Measurements from ENCODE around the gene MACROD2.

MACROD2 gene

DNA sequence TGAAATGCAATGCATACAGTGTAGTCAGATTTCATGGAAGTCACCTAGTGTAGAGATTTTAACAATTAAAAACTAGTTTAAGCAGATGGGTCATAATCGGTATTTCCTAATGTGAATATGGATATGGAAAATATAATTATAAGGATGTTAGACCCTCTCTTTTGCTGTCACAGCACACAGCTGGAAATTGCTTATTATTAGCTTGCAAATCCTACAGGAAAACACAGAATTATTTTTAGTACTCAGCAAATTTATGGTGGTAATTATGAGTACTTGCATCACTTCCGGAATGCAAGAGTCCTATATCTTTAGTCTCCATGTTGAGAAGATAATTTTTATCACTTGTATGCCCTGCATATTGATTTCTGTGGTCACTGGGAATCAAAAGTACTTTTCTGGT, 1584.4 kb downstream of the MACROD2 start:
- no peak for DNase-seq

DNA sequence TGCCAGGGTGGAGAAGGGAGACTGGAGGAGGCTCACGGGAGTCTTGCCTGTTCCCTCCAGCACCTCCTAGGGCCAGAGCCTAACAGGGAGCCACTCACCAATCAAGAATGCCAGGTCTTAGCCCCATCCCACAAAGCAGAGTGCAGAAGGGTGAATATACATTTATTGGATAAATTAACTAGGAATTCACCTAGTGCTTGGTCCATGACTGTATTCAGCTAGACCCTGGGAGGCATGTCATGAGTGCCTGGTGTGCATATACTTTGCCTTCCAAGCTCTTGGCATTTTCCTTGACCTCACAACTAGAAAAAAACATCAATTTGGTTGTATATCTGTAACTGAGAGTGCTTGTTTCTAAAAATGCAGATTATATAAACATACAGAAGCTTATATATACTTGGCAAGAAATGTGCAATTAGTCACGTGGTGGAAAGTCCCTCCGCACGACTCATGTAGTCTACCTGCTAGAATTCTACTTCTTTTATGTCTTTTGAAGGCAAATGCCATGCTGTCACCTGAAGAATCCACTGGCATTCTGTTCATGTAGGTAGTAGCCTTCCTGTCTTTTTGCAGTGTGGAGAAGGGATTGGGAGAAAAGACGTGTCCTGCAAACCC, 1586.9 kb downstream of the MACROD2 start:
- DNase-seq: no peak

DNA sequence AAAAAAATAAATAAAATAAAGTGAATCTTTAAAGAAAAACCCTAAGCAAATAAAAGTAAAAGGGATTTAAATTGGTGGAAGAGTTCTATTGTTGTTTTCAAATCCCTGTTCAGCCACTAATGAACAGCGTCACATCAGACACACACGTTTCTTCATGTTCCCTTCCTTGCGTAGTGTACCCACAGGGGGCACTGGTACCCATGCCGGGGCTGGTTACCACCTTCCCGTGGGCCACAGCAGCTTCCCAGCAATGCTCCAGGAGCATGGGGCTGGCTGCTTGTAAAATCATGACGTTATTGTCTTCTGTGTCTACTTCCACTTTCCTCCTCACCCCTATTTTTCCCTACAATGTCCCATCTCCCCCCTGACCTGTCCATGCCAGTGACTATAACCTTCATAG, 1589.2 kb downstream of the MACROD2 start:
- no peak for DNase-seq

DNA sequence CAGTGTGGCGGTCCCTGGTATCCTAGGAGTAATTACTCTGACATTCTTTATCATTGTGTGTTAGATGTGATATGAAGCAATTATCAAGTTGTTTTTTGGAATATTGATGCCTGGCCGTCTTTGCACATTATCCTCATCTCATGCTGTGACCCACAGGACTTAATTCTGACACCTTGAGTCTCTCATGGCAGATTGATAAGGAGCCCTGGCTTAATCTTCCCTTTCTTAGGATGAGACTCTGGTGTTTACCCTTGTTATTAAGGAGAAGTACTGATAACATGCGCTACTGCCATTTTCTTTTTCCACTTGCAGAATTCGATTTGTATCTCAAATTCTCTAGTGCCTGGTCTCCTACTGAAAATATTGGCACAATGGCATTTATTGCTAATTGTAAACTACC, 1597.8 kb downstream of the MACROD2 start:
- DNase-seq: no peak

DNA sequence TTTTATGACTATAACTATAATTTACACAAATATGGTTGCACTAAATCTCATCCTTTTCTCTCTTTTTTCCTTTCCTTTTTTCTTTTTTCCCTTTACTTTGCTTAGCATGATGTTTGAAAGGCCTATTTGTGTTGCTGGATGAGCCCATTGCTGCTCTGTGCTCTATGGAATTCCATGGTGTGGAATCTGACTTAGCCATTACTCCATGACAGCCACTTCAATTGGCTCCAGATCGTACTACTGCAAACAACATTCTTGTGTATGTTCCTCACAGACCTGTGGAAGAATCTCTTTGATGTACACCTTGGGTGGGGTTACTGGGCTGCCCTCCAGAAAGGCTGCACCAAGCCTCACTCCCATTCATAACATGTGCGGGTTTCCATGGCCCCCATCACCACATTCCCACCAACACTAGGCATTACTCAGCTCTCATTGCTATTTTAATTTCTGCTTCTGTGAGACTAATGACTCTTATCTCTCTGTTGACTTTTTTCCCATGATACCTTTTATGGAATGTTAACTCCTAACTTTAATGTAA, 1598.9 kb downstream of the MACROD2 start:
- no peak for DNase-seq

DNA sequence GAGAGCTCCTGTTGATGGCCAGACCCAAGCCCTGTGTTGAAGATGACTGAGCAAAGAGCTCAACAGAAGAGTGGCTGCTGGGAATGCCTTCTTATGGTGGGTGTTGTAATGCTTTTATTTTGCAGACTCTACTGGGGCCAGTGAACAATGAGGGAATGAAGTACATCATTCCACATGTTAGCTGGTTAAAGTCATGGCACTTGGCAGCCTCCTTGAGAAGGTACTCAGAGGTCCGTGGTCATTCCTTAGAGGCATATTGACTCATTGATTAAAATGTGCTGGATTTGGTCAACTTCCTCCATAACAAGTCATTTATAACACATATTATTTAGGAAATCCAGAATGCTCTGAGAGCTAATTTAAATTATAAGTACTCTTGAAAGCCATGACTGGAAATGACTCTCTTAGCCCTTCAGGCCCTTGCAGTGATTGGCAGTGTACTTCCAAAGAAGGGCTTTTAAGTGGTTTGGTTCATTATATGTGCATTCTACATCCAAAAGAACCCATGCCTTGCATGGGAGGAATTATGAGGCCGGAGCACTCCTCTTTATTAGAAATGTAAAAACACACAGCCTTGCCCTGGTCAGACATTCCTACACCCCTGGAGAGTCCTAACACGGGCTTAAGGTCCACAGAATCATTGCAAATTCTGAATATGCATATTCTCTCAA, 1601.0 kb downstream of the MACROD2 start:
- no peak for DNase-seq

DNA sequence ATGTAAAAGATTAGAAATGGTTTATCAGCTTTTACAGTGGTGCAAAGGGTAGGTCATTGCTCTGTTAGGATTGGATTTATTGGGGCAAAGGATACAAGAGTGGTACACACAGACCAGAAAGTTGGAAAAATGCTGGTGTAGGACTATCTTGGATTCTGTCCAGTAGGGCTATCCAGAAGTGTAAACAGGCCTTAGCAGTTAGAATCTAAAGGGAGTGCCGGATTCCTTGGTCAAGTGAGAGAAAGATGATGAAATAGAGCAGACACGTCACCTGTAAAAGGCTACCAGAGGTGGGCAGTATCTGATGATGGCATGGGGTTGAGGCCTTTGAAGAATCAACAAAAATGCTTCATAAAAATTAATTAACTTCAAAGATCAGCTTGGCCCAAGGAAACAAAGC, 1602.0 kb downstream of the MACROD2 start:
- no peak for DNase-seq

DNA sequence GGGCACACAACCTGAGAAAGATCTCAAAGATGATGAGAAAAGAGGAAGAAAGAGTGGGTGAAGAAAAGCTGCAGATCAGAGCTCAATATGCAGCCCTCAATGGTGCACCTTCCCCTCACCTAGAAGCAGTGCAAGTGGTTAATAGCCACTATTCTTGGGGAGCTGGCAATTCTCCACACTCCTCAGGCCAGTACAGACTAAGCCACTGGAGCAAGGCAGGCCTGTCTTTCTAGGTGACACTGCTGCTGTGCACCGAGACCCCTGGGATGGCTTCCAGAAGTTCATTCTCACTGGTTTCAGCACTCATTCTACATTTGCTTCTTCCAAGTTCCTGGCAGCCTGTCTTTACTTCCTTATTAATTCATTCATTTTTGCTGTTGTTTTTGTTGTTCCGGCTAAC, 1604.6 kb downstream of the MACROD2 start:
- DNase-seq: no peak

DNA sequence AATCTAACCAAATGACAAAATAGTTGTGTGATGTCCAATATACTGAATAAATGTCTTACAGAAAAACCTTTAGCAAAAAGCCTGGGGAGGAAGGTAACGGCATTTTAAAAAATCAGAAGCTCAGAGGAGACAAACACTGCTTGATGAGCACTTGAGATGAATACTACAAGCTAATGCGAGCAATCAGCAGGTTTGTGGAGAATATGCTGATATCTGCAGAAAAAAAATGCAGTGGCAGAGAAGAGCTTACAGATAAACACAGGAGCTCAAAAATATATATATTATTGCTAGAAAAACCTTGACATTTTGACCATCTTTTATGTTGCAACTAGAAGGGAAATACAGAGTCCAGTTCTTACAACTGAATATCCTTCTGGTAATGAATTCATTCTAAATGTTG, 1605.2 kb downstream of the MACROD2 start:
- no peak for DNase-seq

DNA sequence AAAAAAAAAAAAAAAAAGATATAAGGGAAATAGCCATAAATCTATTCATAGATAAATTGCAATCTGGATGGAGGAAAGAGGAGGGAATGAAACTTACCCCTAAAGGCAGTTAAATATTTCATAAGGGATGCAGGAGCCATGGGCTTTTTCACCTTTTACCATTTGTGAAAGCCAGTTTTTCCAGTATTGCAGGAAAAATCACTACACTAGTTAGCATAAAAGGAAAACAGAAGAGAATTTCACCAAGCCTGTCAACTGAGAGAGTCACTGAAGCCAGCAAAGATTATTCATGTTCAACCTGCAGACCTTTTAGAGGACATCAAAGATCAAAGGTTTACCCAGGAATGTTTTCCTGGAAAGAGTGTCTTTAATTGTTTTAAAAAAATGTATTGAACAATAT, 1608.2 kb downstream of the MACROD2 start:
- no peak for DNase-seq

DNA sequence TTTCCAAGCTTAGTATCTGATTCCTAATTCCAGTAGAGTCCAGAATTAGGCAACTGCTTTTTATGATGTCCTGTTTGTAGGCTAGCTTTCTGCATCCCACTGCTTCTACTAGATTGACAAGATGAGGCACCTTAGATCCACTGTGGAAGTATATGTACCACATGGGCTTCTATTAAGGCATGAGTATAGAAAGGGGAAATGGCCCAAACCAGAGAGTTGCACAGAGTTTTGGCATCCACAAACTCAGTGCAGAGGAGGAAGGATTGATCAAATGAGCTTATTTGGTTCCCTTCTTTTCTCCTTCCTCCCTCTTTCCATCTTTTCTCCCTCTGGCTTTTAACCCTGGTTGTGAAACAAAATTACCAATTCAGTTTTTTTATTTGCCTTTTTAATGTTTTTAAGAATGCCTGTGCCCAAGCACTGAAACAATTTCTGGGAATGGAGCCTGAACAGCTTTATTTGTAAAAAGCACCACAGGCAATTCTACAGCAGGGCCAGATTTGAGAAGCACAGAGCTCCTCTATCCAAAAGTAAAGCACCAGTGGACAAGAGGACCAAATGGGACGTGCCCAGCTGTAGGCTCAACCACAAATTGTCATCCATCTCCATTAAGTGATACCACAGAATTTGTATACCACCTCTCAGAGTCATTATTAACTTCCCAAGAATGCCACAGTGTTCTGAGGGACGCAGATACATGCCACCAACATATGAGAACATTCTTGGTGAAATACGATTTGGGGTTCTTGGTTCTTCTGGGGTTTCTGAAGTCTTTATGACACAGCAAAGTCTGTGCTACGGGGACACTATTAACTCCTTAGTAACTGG, 1608.9 kb downstream of the MACROD2 start:
- no peak for DNase-seq

DNA sequence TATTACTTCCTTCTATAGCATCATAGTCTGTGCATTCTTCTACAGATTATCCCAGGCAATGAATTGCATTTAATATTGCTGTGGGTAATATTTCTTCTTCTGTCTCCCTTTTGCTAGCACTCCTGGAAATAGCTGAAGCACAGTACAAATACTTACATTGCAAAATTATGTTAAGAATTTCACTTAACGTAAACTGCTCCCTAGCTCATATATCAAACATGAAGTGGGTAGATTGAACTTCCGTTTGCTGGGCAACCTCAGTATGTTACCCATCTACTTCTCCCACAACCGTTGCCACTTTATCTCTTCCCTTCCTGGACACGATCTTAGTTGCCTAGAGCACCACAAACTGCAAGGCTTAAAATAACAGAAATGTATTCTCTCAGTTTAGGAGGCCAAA, 1614.6 kb downstream of the MACROD2 start:
- no peak for DNase-seq

DNA sequence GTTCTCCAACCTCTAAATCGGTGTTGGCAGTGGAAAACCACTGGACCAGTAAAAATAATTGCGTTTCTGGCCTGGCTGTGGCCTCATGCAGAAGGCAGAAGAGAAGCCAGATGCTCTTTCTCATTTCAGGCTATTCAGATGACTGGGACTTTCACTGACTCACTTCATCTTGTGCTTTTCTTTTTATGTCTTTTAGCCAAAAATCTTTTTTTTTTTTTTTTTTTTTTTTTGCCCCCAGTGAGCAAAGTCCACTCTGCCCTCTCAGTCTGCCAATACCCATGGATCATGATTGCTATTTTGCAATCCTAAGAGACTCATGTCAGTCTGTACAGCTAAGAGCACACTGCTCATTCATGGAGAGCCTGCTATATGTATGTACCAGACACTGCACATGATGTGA, 1615.5 kb downstream of the MACROD2 start:
- no peak for DNase-seq

DNA sequence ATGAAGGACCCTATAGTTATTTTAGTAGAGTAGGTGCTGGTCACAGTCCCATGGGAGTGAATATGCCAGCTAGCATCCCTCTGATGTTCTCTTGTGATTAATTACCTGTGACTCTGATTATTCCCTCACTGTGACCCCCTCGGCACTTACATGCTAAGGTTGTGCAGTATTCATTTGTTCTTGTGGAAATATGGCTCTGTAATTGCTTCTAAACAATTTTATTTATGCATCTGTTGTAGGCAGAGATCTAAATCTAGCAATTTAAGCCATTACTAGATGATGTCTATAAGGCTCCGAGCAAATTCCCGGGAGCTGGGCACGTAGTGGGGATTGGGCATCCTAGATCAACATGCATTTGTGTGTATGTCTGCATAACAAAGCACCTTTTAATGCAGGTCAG, 1616.2 kb downstream of the MACROD2 start:
- no peak for DNase-seq

DNA sequence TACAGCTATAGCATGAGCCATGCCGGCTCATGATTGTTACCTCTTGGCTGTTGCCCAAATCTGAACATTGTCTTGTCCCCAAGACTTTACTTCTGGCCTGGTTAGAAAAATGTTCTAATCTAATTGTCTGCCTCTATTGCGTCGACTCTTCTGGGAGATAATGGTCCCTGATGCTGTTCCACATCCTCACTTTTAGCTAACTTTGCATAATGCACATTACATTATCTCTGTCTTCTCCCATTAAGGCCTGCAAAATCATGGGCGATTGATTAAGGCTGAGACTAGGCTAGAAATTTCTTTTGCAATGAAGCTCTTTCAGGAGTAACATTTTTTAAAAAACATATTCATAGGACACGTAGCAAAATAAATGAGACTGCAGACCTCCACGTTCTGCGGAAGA, 1616.9 kb downstream of the MACROD2 start:
- DNase-seq: no peak

DNA sequence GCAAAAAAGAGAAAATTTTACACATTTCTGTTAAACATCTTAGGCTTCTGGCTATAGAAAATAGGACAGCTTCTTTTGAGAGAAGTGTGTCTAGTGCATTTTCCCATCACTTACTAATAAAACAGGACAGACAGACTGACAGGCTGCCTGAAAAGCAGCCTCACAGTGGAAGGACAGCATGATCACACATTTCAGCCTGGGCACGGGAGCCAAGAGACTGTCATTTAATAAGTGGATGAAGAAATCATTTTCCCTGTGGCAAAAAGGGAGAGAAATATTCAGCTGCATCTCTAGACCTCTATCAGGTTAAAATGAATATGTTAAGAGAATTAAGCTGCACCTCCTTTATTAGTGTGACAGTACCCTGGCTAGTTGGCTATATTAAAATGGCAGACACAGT, 1617.5 kb downstream of the MACROD2 start:
- no peak for DNase-seq

DNA sequence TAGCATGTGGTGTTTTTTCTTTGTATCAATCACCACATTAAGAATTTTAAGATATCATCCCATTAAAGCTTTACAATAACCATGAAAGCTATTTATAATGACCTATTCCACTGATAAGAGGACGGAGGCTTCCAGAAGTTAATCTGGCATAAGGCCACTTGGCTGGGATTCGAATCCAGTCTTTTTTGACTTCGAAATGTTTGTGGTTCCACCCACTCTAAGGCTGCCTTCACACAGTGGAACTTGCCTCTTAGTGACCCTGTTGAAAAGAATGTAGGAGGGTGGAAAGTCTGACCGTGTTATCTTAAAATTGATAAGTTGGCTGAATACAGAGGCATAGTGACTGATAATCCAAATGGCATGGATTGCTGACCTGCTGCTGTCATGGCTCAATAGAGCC, 1618.2 kb downstream of the MACROD2 start:
- no peak for DNase-seq

DNA sequence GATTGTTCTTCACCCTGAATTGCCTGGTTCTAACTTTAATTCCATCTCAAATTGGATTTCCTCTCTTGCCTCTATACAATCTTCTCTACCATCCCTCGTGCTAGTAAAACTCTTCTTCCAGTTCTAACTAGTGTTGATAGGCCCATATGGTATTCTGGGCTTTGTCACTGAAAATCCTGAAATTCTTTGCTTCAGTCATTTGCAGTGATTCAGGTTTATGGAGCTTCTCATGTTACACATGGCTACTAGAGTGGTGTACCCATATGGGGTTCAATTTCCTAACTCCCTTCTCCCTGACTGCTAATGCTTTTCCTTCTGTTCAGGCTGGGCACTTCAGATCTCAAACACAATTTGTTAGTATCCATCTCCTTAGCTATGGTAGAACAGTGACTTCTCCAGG, 1621.3 kb downstream of the MACROD2 start:
- DNase-seq: no peak

DNA sequence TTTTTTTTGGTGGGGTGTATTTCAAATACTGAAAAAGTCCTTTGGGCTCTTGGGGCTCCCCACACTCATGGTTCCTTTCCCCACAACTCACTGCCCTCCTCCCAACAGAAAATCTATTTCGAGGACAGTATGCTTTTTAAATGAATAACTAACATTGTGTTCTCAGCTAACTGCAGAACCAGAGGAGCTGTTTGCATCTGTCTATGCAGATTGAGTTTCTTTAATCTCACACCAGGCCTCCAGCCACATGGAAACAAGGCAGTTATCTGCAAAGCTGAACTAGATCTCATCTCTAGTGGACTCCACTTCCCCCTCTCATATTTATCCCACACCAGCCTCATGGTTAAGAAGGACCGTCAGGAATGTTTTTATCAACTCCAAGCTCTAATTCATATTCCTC, 1622.8 kb downstream of the MACROD2 start:
- no peak for DNase-seq

DNA sequence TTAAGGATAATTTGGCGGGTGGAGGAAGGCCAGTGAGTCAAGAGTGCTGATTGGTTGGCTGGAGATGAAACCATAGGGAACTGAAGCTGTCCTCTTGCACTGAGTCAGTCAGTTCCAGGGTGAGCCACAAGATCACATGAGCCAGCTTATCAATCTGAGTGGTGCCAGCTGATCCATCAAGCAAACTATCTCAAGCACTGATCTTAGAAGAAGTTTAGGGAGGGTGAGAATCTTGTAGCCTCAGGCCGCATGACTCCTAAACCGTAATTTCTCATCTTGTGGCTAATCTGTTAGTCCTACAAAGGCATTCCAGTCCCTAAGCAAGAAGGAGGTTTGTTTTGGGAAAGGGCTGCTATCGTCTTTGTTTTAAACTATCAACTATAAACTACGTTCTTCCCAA, 1623.6 kb downstream of the MACROD2 start:
- no peak for DNase-seq

DNA sequence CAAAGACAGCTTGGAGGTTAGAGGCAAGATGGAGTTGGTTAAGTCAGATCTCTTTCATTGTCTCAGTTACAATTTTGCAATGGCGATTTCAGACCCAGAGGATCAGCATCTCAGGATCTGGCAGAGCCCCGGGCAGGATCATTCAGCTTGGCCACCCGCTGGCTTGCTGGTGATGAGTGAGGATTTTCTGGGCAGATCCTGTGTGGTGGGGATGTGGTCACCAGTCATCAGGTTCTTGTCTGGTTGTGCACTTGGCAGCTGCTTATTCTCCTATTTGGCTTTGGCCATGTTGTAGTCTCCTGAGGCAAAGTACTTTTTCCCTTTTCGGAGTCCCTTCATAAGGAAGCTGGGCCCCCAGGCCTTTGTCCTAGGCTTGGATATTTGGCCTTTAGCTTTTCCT, 1624.0 kb downstream of the MACROD2 start:
- no peak for DNase-seq

DNA sequence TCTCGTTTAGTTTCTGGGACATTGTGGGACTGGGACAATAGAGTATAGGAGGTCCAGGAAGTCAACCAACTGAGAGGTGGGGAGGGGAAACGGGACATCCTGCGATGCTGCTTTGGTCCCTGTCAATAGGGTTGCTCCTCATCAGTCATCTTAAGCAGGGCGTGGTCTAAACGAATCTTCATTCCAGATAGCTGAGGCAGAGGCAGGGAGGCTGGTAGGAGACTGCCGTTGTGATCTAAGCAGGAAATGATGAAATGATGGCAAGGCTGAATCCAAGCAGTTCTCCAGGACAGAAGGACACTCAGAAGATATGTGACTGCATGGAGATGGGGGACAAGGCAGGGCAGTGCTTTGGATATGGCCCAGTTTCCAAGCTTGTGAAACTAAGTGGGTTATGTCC, 1624.5 kb downstream of the MACROD2 start:
- DNase-seq: no peak

DNA sequence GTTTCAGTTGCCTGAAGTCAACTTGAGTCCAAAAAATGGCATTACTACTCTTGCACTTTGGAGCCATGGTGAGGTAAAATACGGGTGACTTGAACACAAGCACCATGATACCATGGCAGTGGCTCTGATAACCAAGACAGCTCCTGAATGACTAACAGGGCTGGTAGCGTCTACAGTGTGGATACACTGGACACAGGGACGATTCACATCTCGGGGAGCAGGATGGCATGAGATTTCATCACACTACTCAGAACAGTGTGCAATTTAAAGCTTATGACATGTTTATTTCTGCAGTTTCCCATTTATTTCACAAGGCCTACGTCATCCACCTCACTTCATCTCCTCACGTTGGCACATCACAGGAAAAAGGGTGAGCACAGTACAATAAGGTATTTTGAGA, 1627.1 kb downstream of the MACROD2 start:
- no peak for DNase-seq

DNA sequence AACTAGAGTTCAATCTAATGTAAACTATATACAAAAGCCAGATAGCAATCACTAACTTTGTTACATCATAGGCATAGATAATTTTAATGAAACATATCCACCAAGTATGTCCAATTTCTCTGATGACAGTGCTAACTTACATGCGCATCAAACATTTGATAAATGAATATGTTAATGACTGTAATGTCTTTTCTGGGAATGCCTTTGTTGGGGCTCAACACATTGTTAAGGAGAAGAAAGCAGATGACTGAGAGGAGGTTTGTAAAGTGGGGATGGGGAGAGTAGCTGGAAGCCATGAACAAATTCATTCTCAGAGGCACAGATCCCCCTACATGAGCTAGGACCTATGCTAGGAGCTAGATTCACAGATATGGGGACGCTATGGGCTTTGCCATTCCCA, 1627.9 kb downstream of the MACROD2 start:
- DNase-seq: no peak

Measured in right forelimb (tissue), 1 donor.